Measurements from ENCODE around the gene ADCY2. TPM values are rescaled to one million over a fixed set of nuclear protein-coding genes. Genes with fewer than 3 reads are reported as not detected.

The ADCY2 gene
- total RNA-seq, 6 experiments from 2014 or later: 0.93 TPM; not detected in 5

DNA sequence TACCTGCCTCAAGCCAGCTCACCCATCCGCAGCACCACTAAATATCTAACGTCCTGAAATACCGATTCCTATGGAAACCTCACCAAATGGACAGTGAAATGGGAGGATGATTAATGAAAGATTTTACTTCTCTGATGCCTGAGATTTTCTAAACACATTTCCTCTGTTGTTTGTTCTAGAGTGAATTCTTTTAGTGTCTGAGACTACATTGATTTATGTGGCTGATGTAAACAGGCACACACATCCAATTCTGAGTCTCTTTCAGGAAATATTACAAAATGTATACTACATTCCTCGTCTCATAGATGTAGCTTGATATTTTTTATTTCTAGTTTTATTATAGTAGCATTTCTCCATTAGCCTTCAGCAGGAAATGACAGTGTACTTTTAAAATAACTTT lies 20.5 kb upstream of the ADCY2 start:
- DNase-seq (no peak), ATAC-seq (no peak)
- TF ChIP-seq, protein P1, sequence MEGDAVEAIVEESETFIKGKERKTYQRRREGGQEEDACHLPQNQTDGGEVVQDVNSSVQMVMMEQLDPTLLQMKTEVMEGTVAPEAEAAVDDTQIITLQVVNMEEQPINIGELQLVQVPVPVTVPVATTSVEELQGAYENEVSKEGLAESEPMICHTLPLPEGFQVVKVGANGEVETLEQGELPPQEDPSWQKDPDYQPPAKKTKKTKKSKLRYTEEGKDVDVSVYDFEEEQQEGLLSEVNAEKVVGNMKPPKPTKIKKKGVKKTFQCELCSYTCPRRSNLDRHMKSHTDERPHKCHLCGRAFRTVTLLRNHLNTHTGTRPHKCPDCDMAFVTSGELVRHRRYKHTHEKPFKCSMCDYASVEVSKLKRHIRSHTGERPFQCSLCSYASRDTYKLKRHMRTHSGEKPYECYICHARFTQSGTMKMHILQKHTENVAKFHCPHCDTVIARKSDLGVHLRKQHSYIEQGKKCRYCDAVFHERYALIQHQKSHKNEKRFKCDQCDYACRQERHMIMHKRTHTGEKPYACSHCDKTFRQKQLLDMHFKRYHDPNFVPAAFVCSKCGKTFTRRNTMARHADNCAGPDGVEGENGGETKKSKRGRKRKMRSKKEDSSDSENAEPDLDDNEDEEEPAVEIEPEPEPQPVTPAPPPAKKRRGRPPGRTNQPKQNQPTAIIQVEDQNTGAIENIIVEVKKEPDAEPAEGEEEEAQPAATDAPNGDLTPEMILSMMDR (IDR thresholded peaks at IDR 0.05): no peak
- no peak for TF ChIP-seq POLR2A (IDR thresholded peaks at IDR 0.05)

DNA sequence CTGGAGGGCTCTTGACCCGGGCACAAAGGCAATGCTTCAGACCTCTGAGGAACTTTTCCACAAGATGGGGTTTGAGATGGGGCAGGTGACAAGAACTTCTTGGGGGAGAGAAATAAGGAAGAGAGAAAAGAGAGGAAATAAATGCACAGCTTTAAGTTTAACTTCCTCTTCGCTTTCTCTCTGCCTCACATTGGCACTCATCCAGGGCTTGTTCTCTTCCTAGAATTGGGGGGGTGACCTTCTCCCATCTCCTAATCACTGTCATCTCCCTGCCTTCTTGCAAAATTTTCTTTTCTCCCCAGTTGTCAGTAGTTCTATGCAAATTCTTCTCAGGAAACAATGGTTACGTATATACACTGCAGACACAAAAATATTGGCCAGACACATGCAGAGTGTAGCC lies 19.1 kb upstream of the ADCY2 start:
- H3K4me1 ChIP-seq: no peaks in the 10 kb centered on the region
- intact Hi-C loops (cut with DNase I): no loop called here
- H3K4me3 ChIP-seq: no peak overlapping the region
- H3K9me3 ChIP-seq: no peaks in the 10 kb centered on the region
- no peak for DNase-seq
- H3K36me3 ChIP-seq: no peaks in the 10 kb centered on the region
- no peak overlapping the region for H3K27ac ChIP-seq
- TF ChIP-seq, protein P1 (IDR thresholded peaks at IDR 0.05): no peak
- no peak for TF ChIP-seq POLR2A (IDR thresholded peaks at IDR 0.05)
- WGBS (ENCODE audit: insufficient coverage, low coverage, low lambda C conversion rate, missing lambda C conversion rate): 36% methylated on average over 3 of the region's 3 CpGs
- no peak for ATAC-seq
- no peaks in the 10 kb centered on the region for H3K27me3 ChIP-seq

More for the DNA sequence above, 20.5 kb upstream of the ADCY2 start:
- intact Hi-C loops (cut with DNase I): no loop called here
- WGBS (ENCODE audit: insufficient coverage, low coverage, low lambda C conversion rate, missing lambda C conversion rate): 59% methylated on average over 4 of the region's 4 CpGs
- Histone ChIP-seq H3K4me3 (no peak overlapping the region), H3K36me3 (no peaks in the 10 kb centered on the region), H3K4me1 (no peaks in the 10 kb centered on the region), H3K9me3 (no peaks in the 10 kb centered on the region), H3K27me3 (no peaks in the 10 kb centered on the region), H3K27ac (no peak overlapping the region)

DNA sequence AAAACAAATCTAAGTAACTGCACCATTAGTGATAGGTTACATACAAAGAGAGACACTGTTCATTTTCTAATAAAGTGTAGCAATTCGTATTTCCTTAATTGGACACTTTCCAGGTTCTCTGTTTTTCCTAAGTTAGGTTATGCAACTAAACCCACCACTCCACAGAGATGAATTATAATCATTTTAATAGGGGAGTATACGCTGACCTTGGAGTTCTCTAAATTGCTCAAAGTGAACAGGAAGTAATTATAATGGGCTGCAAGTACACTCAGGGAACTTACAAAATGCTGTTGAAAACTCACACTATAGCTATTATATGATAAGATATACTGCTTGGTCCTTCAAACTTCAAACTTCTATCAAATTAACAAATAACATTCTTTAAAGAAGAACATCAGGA lies 18.2 kb upstream of the ADCY2 start:
- H3K36me3 ChIP-seq: no peaks in the 10 kb centered on the region
- H3K9me3 ChIP-seq: no peaks in the 10 kb centered on the region
- DNase-seq (no peak), ATAC-seq (no peak)
- intact Hi-C loops (cut with DNase I): no loop called here
- H3K4me3 ChIP-seq: no peak overlapping the region
- no peaks in the 10 kb centered on the region for H3K27me3 ChIP-seq
- no peak for TF ChIP-seq POLR2A (IDR thresholded peaks at IDR 0.05)
- TF ChIP-seq, protein P1 (IDR thresholded peaks at IDR 0.05): no peak
- 28% methylated on average over 2 of the region's 2 CpGs for WGBS (ENCODE audit: insufficient coverage, low coverage, low lambda C conversion rate, missing lambda C conversion rate)
- no peaks in the 10 kb centered on the region for H3K4me1 ChIP-seq
- H3K27ac ChIP-seq: no peak overlapping the region

DNA sequence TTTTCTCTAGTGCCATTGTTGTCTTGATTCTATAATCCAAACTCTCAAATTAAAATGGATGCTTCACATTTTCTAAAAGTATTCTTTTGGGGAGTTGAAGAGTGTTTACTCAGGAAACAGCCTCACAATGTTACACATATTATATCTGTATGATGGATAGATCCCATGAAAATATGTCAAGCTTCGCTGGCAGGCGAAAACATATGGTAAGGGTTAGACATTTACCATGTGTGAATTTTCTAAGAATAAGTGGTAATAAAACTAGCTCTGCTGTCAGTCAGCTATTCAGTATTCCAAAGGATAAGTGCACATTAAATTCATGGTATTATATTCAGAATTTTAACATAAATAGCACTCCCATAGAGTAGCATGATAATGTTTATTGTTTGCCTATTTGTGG lies 13.3 kb upstream of the ADCY2 start:
- TF ChIP-seq, protein P1 (IDR thresholded peaks at IDR 0.05): no peak
- no peak for TF ChIP-seq POLR2A (IDR thresholded peaks at IDR 0.05)
- Histone ChIP-seq H3K9me3 (no peaks in the 10 kb centered on the region), H3K4me3 (no peak overlapping the region), H3K27me3 (no peaks in the 10 kb centered on the region), H3K36me3 (no peaks in the 10 kb centered on the region), H3K27ac (no peak overlapping the region), H3K4me1 (no peaks in the 10 kb centered on the region)
- intact Hi-C loops (cut with DNase I): no loop called here
- 42% methylated on average over 2 of the region's 2 CpGs for WGBS (ENCODE audit: insufficient coverage, low coverage, low lambda C conversion rate, missing lambda C conversion rate)
- DNase-seq: no peak
- no peak for ATAC-seq

DNA sequence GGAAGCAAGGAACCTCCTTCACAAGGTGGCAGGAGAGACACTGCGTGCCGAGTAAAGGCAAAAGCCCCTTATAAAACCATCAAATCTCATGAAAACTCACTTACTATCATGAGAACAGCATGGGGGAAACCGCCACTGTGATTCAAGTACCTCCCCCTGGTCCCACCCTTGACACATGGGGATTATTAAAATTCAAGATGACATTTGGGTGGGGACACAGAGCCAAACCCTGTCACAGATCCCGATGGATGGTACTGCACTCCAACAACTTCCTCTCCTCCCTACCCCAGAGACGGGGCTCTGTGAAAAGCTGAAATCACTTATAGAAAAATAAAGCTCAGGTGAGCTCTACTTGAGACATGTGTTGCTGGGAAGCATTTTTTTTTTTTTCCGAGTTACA lies 10.3 kb upstream of the ADCY2 start:
- DNase-seq: no peak
- Histone ChIP-seq H3K4me3 (no peak overlapping the region), H3K27me3 (no peaks in the 10 kb centered on the region), H3K9me3 (no peaks in the 10 kb centered on the region), H3K27ac (no peak overlapping the region), H3K36me3 (no peaks in the 10 kb centered on the region), H3K4me1 (no peaks in the 10 kb centered on the region)
- no peak for ATAC-seq
- TF ChIP-seq, protein P1 (IDR thresholded peaks at IDR 0.05): no peak
- no peak for TF ChIP-seq POLR2A (IDR thresholded peaks at IDR 0.05)
- WGBS (ENCODE audit: insufficient coverage, low coverage, low lambda C conversion rate, missing lambda C conversion rate): 67% methylated on average over 6 of the region's 6 CpGs
- intact Hi-C loops (cut with DNase I): no loop called here

Measured in right lobe of liver (tissue), 6 donors.